IPS-NIHi7 (cell line): Measurements from ENCODE around the gene SIGLEC5.

Experiments used
- DNase-seq: peaks from one replicate; pipeline ENCODE4 v3.0.0; 2012; ENCODE audit warnings: mixed read lengths; ENCODE audit errors: extremely low spot score

SIGLEC5 gene

DNA sequence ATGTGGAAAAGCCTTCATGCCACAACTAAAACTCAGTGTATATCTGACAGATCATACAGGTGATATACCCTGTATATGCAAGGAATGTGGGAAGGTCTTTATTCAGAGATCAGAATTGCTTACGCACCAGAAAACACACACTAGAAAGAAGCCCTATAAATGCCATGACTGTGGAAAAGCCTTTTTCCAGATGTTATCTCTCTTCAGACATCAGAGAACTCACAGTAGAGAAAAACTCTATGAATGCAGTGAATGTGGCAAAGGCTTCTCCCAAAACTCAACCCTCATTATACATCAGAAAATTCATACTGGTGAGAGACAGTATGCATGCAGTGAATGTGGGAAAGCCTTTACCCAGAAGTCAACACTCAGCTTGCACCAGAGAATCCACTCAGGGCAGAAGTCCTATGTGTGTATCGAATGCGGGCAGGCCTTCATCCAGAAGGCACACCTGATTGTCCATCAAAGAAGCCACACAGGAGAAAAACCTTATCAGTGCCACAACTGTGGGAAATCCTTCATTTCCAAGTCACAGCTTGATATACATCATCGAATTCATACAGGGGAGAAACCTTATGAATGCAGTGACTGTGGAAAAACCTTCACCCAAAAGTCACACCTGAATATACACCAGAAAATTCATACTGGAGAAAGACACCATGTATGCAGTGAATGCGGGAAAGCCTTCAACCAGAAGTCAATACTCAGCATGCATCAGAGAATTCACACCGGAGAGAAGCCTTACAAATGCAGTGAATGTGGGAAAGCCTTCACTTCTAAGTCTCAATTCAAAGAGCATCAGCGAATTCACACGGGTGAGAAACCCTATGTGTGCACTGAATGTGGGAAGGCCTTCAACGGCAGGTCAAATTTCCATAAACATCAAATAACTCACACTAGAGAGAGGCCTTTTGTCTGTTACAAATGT lies 42.7 kb downstream of the SIGLEC5 start:
- DNase-seq: no peak

GRCh38 chr19:51586799-51587198 lies 43.4 kb downstream of the SIGLEC5 start:
- no peak for DNase-seq

- no peak for DNase-seq
Measured at GRCh38 chr19:51586103-51586728, 44.0 kb downstream of the SIGLEC5 start.

GRCh38 chr19:51576850-51577249 lies 53.4 kb downstream of the SIGLEC5 start:
- DNase-seq: no peak

- no peak for DNase-seq
Measured at GRCh38 chr19:51573331-51573730, 56.9 kb downstream of the SIGLEC5 start.

- DNase-seq: no peak
Measured at GRCh38 chr19:51572908-51573307, 57.3 kb downstream of the SIGLEC5 start.

DNA sequence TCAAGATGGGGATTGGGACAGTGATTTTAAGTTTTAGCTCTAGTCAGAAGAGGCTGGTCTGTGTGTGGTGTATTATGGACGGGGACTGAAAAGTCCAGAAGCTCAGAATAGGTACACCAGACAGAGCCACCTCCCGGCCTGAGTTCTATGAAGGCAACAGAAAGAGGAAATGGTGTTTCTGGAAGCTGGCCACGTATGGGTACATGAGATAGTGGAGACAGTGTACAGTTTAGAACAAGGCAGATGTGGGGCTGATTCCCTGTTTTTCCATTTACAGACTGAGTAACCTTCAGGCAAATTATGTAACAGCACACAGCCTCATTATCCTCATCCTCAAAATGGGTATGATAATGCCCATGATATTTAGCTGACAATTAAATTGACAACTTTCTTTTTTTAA lies 57.8 kb downstream of the SIGLEC5 start:
- no peak for DNase-seq

DNA sequence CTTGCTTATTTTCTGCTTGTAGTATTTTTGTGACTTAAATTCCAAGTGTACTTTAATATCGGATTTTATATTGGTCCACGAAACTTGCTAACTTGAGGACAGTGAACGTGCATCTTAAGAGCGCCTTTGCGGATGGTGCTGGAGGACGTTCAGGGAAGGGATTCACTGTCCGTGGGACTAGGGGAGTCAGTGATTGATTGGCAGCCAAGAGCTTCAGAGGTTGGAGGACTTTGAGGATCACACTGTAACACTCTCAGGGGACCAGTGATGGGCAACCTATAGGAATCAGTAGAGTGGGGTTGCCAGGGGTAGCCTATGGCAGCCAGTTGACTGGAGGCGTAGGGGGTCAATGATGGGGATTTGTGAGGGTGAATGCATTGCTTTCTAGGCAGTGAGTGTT lies 58.6 kb downstream of the SIGLEC5 start:
- DNase-seq: no peak

DNA sequence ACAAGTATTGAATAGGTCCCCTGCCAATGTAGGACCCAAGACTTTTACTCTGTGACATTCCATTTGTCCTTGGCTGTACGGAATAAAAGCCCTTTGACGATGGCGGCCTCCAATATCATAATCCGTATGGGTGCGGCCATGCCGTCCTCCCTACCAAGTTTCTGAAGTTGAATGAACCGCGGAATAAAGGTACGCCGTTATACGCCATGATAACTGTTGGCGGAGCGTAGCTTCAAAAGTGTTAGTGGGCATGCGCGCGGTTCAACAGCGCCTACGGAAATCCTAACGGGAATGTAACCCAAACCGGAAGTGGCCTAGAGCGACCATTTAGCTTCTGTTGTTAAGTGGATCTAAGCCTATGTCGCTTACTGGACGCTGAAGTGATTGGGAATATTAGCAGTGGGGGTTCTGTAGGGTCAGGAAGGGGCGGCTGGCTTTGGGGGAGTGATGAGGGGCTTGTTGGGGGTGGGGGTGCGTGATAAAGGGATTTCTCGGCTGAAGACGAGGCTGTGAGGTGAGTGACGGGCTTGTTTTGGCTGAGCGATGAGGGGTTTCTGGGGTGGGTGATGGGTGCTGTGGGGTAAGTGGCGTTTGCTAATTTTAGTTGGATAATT lies 59.1 kb downstream of the SIGLEC5 start, which contains the start of gene ZNF175:
TSS of gene ZNF175 (plus strand) at position 322 of the 614 bp plus-strand sequence. CDS start 2,047 bp downstream, outside the sequence.
- DNase-seq: peak; percentile 93

- DNase-seq: no peak
Measured at GRCh38 chr19:51568456-51568855, 61.7 kb downstream of the SIGLEC5 start.

GRCh38 chr19:51567583-51567982 lies 62.6 kb downstream of the SIGLEC5 start:
- no peak for DNase-seq

DNA sequence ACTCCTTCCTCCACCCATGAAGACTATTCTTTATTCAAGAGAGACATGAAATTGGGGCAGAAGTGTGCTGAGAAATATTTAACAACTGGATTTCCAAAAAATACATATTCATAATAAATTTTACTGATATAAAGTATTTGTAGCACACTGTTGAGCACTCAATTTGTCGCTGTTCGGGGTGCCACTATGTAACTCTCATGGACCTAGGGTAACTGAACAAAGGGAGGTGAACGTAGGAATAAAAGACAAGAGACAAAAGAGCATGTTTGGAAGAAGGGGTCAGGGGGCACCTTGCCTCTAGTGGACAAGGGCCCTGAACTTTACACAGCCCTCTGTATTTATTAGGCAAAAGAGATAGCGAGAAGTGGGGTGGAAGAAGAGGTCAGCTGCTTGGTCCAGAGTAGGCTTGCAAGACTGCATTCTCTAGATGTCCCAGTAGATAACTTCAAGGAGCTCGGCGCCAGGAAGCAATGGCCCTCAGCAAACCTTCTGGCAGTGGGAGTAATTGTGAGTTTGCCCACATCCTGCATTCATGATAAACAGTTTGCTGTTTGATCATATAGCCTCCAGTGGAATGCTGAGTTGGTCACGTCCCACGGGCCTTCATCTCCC lies 63.6 kb downstream of the SIGLEC5 start:
- no peak for DNase-seq

- no peak for DNase-seq
Measured at GRCh38 chr19:51565583-51565982, 64.6 kb downstream of the SIGLEC5 start.

GRCh38 chr19:51564791-51565190 lies 65.4 kb downstream of the SIGLEC5 start:
- peak; percentile 60 for DNase-seq
